Loucy (cell line): Measurements from ENCODE around the gene UBAP2.

ENCODE experiments used
- CTCF ChIP-seq: fragments of 200-600 bp; sonication (generic); conservative IDR thresholded peaks from 2 replicates; pipeline ENCODE4 v1.5.1; 2014; ENCODE audit warnings: mild to moderate bottlenecking, antibody characterized with exemption, low read length
- EZH2phosphoT487 ChIP-seq: fragments of 200-600 bp; IDR thresholded peaks from 2 replicates; pipeline ENCODE4 v1.6.1; 2018; ENCODE audit warnings: antibody characterized with exemption, mild to moderate bottlenecking, moderate library complexity, borderline replicate concordance

DNA sequence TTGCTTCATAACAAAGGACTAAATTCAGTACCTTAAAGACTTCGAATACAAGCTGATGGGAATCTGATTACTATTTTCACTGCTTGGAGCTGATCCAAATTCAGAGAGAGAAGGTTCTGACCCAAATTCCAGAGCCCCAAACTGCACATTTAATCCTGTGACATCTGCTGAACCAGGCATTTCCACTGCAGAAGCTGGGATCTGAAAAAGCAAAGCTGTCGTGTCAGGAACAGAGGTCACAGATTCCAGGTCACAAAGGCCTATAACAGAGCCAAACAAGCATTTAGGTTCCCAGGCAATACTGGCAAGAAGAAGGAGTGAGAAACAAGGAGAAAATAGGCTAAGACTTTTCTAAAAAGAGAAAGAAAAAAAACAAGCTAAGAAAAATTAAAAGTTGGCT lies 105.3 kb downstream of the UBAP2 start:
- TF ChIP-seq CTCF (no peak), EZH2phosphoT487 (no peak)
